K562 (cell line): ENCODE data around the gene TFEC. TPM values are rescaled to one million over a fixed set of nuclear protein-coding genes. Genes with fewer than 3 reads are reported as not detected.
"Not testable (repeated sequence)": the region's sequence is repeated elsewhere in the genome, so short reads cannot be mapped to it uniquely, and the experiment has no call there.

Experiments
- ATAC-seq: fragments of 200-7000 bp; cut with Tn5 transposase; 3 replicates; pipeline ENCODE4 v1.9.1; 2020; ENCODE audit warnings: moderate library complexity
- BruUV-seq: library from RNA; stranded (reverse); fragments of 400-500 nt; replicated peaks from 2 replicates; lab custom pipeline; 2021; lab: Mats Ljungman, UMichigan
- CTCF ChIA-PET: fragments of 300-600 bp; formaldehyde crosslinking; extraction: SDS; loops from one replicate; lab custom pipeline; 2021; ENCODE audit warnings: low intra/inter-chr PET ratio; lab: Yijun Ruan, JAX
- POLR2A ChIA-PET: fragments of 300-600, 350-650 bp; sonication (Branson Sonifier 250); formaldehyde crosslinking; extraction: SDS; loops from one replicate; lab custom pipeline; 2021; ENCODE audit warnings: antibody characterized with exemption, inconsistent platforms; lab: Yijun Ruan, JAX
- DNase-seq, 4 experiments: peaks; one replicate each; pipeline versions ENCODE4 v3.0.0 to v3.0.0-alpha.2; 2011 to 2018; ENCODE audit warnings: low spot score in 3 of 4, mixed read lengths in 3 of 4; ENCODE audit errors: extremely low read depth in 1 of 4
- FAIRE-seq: peaks from 2 replicates; lab custom pipeline; 2011; peaks lifted over from hg19 to GRCh38; lab: Jason Lieb, UNC
- H2AFZ ChIP-seq: 2 replicates; pipeline ENCODE4 v1.6.0; 2011; ENCODE audit warnings: low read depth, low read length, control low read depth, inconsistent platforms
- H3K27ac ChIP-seq: fragments of 200-600 bp; 3 replicates; pipeline ENCODE4 v1.8.0; 2011; ENCODE audit warnings: low read depth, mild to moderate bottlenecking, control low read depth, inconsistent platforms, low read length, moderate library complexity, mixed read lengths; ENCODE audit errors: extremely low read depth
- H3K27me3 ChIP-seq, 2 experiments: fragments of 300-600 bp in 1 of 2; 2 replicates in 1 of 2; 3 replicates in 1 of 2; pipeline versions ENCODE4 v1.6.0 to v1.8.0; 2011; ENCODE audit warnings: inconsistent platforms in 2 of 2, low read length in 2 of 2, mild to moderate bottlenecking in 1 of 2, mixed read lengths in 1 of 2, moderate library complexity in 1 of 2; ENCODE audit not compliant: control insufficient read depth in 2 of 2, insufficient read depth in 2 of 2
- H3K36me3 ChIP-seq: fragments of 300-600 bp; 3 replicates; pipeline ENCODE4 v1.8.0; 2011; ENCODE audit warnings: mild to moderate bottlenecking, low read length, inconsistent platforms; ENCODE audit not compliant: control insufficient read depth, insufficient read depth
- H3K4me1 ChIP-seq, 2 experiments: fragments of 200-600 bp in 1 of 2; replicated peaks in 1 of 2; 2 replicates in 1 of 2; 3 replicates in 1 of 2; pipeline versions ENCODE4 v1.5.1 to v1.8.0; 2011; ENCODE audit warnings: inconsistent platforms in 2 of 2, low read length in 2 of 2, mild to moderate bottlenecking in 1 of 2, mixed read lengths in 1 of 2, moderate library complexity in 1 of 2; ENCODE audit not compliant: control insufficient read depth in 2 of 2, insufficient read depth in 2 of 2
- H3K4me2 ChIP-seq: 2 replicates; pipeline ENCODE4 v1.6.1; 2011; ENCODE audit warnings: low read length, control low read depth, inconsistent platforms, mixed read lengths; ENCODE audit not compliant: insufficient read depth
- H3K4me3 ChIP-seq: fragments of 200-600 bp; sonication (generic), shearing (Covaris generic); 2 replicates; pipeline ENCODE4 v1.5.1; 2016; ENCODE audit warnings: control low read depth, inconsistent platforms
- H3K79me2 ChIP-seq: fragments of 200-600 bp; 3 replicates; pipeline ENCODE4 v1.8.0; 2011; ENCODE audit warnings: low read length, inconsistent platforms; ENCODE audit not compliant: control insufficient read depth, insufficient read depth
- H3K9ac ChIP-seq, 2 experiments: 2 replicates each; pipeline versions ENCODE4 v1.6.0 to v1.6.1; 2011; ENCODE audit warnings: low read depth in 2 of 2, low read length in 2 of 2, control low read depth in 1 of 2, inconsistent platforms in 1 of 2, mild to moderate bottlenecking in 1 of 2, mixed read lengths in 1 of 2; ENCODE audit not compliant: insufficient read depth in 1 of 2
- H3K9me1 ChIP-seq: one replicate; pipeline ENCODE4 v1.6.0; 2011; ENCODE audit warnings: inconsistent platforms, mild to moderate bottlenecking, low read length, moderate library complexity; ENCODE audit not compliant: control insufficient read depth, insufficient read depth
- H3K9me3 ChIP-seq: replicated peaks from 2 replicates; pipeline ENCODE4 v1.5.1; 2011; ENCODE audit warnings: low read depth, low read length, inconsistent platforms; ENCODE audit not compliant: control insufficient read depth, insufficient read depth
- H4K20me1 ChIP-seq: replicated peaks from 2 replicates; pipeline ENCODE4 v1.6.1; 2011; ENCODE audit warnings: low read length, inconsistent platforms, mixed read lengths; ENCODE audit not compliant: control insufficient read depth, insufficient read depth
- CBFA2T2 ChIP-seq: fragments of 450-650 bp; conservative IDR thresholded peaks from 2 replicates; pipeline ENCODE4 v1.6.1; 2017; ENCODE audit warnings: mild to moderate bottlenecking
- WGBS: fragments of 100-300 bp; shearing (Covaris generic); methylation state at CpG from one replicate; pipeline ENCODE4 v1.1.6; 2016; ENCODE audit warnings: low coverage, mixed read lengths; ENCODE audit not compliant: insufficient coverage; ENCODE audit errors: missing lambda C conversion rate; 5-methylcytosine and 5-hydroxymethylcytosine counted together
- in situ Hi-C: fragments of 300-500 bp; cut with MboI; formaldehyde crosslinking; loops from 4 replicates; pipeline ENCODE4 v1.15.0; 2018; ENCODE audit warnings: inconsistent platforms, mixed read lengths
- intact Hi-C: fragments of 100-400 bp; cut with micrococcal nuclease; formaldehyde crosslinking; loops from 2 replicates; pipeline ENCODE4 v1.14.2; 2022
- polyA plus RNA-seq, 8 experiments: library from polyadenylated mRNA; depleted of rRNA in 4 of 8; stranded (reverse) in 5 of 8; unstranded in 3 of 8; fragments of >200 nt; fragmentation: Nextera tagmentation in 2 of 8; fragmentation: Illumina TruSeq in 1 of 8; extraction: Ambion mirVana in 2 of 8; extraction: Trizol in 1 of 8; gene quantifications; 2 replicates each; pipeline versions ENCODE4 v1.2.1 to v1.2.3, GENCODE V29; 2011 to 2014; ENCODE audit warnings: inconsistent platforms in 1 of 8, missing spikeins in 1 of 8
- total RNA-seq, 7 experiments: library from RNA; depleted of rRNA in 6 of 7; stranded (reverse); fragments of >200 nt in 6 of 7; fragmentation: Illumina TruSeq in 2 of 7; extraction: Trizol in 2 of 7; gene quantifications; 2 replicates each; pipeline versions ENCODE4 v1.2.1 to v1.2.3, GENCODE V29; 2011 to 2021; ENCODE audit warnings: low replicate concordance in 1 of 7

TFEC gene
- total and polyA plus RNA-seq, 9 of the 15 experiments (the other 6 are each of a cell fraction or from before 2014, with no cell fraction given) = 0.01 TPM; not detected in 8

GRCh38 chr7:115932880-115933279, 97.7 kb downstream of the TFEC start:
- no peaks in the 10 kb centered on the region for H3K9me1 ChIP-seq
- TF ChIP-seq CBFA2T2 = no peak
- TF ChIP-seq, all 486 proteins: peak for 0
- no peaks in the 10 kb centered on the region for H3K27me3 ChIP-seq
- no TSS peak for BruUV-seq
- FAIRE-seq (no peak), DNase-seq (no peak), ATAC-seq (no peak)
- no peaks in the 10 kb centered on the region for H3K4me1 ChIP-seq
- H3K36me3 ChIP-seq = no peaks in the 10 kb centered on the region
- no peaks in the 10 kb centered on the region for H4K20me1 ChIP-seq
- 0% methylated on average over 2 of the region's 2 CpGs for WGBS
- H3K9me3 ChIP-seq = no peaks in the 10 kb centered on the region
- ChIA-PET CTCF (no interaction called here), POLR2A (no interaction called here)
- intact Hi-C loops (no loop called here), in situ Hi-C loops (no loop called here)
- H3K9ac ChIP-seq = no peak overlapping the region
- H3K27ac ChIP-seq = no peak overlapping the region
- no peak overlapping the region for H3K4me3 ChIP-seq
- no peak overlapping the region for H3K4me2 ChIP-seq
- H3K79me2 ChIP-seq = no peaks in the 10 kb centered on the region
- no peak overlapping the region for H2AFZ ChIP-seq

DNA sequence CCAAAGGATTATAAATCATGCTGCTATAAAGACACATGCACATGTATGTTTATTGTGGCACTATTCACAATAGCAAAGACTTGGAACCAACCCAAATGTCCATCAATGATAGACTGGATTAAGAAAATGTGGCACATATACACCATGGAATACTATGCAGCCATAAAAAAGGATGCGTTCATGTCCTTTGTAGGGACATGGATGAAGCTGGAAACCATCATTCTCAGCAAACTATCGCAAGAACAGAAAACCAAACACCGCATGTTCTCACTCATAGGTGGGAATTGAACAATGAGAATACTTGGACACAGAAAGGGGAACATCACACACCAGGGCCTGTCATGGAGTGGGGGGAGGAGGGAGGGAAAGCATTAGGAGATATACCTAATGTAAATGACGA, 100.4 kb downstream of the TFEC start:
- in situ Hi-C loops, BruUV-seq: not testable (repeated sequence)

DNA sequence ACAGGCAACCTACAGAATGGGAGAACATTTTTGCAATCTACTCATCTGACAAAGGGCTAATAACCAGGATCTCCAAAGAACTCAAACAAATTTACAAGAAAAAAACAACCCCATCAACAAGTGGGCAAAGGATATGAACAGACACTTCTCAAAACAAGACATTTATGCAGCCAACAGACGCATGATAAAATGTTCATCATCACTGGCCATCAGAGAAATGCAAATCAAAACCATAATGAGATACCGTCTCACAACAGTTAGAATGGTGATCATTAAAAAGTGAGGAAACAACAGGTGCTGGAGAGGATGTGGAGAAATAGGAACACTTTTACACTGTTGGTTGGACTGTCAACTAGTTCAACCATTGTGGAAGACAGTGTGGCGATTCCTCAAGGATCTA, 100.8 kb downstream of the TFEC start:
- H3K9me3 ChIP-seq, intact Hi-C loops, H2AFZ ChIP-seq, H3K9ac ChIP-seq, DNase-seq, H3K4me1 ChIP-seq, H3K36me3 ChIP-seq, FAIRE-seq, ATAC-seq, H3K27ac ChIP-seq, POLR2A ChIA-PET, H4K20me1 ChIP-seq, H3K4me3 ChIP-seq, BruUV-seq, H3K79me2 ChIP-seq, in situ Hi-C loops, H3K4me2 ChIP-seq, H3K9me1 ChIP-seq, H3K27me3 ChIP-seq, CTCF ChIA-PET: not testable (repeated sequence)
- 2% methylated on average over 3 of the region's 3 CpGs for WGBS

More for the DNA sequence above, 100.4 kb downstream of the TFEC start:
- POLR2A ChIA-PET, H3K9me1 ChIP-seq, H3K27me3 ChIP-seq, H3K79me2 ChIP-seq, H3K4me1 ChIP-seq, FAIRE-seq, intact Hi-C loops, H3K27ac ChIP-seq, CTCF ChIA-PET, H4K20me1 ChIP-seq, ATAC-seq, H3K36me3 ChIP-seq, DNase-seq, H3K4me2 ChIP-seq, H3K9me3 ChIP-seq, H2AFZ ChIP-seq, H3K9ac ChIP-seq, H3K4me3 ChIP-seq: not testable (repeated sequence)
- 0% methylated on average over 4 of the region's 4 CpGs for WGBS
